Gastroesophageal sphincter (tissue), 3 donors: ENCODE results near the gene RASSF1.

Experiments
- CTCF ChIP-seq, 4 experiments: fragments of 200-600 bp in 2 of 4; fragments of 450-650 bp in 2 of 4; sonication (generic) in 1 of 4; IDR thresholded peaks; one replicate each; pipeline ENCODE4 v1.5.1; 2017 to 2019; ENCODE audit warnings: antibody characterized with exemption in 4 of 4, mild to moderate bottlenecking in 2 of 4, moderate library complexity in 2 of 4
- EP300 ChIP-seq: sonication (generic); formaldehyde crosslinking; IDR thresholded peaks from one replicate; pipeline ENCODE4 v1.6.1; 2017; ENCODE audit warnings: antibody characterized with exemption, mild to moderate bottlenecking
- POLR2A ChIP-seq, 2 donors: fragments of 450-650 bp; IDR thresholded peaks; one replicate each; pipeline ENCODE4 v1.6.1; 2017; ENCODE audit warnings: antibody characterized with exemption in 2 of 2, mild to moderate bottlenecking in 2 of 2, moderate library complexity in 1 of 2
- POLR2AphosphoS5 ChIP-seq: sonication (generic); formaldehyde crosslinking; IDR thresholded peaks from one replicate; pipeline ENCODE4 v1.6.1; 2017; ENCODE audit warnings: antibody characterized with exemption

GRCh38 chr3:50337175-50337861 is 3.3 kb downstream of the RASSF1 start:
- no peak for TF ChIP-seq CTCF (IDR thresholded peaks at IDR 0.05)
- peak; percentile 66 to 73 for TF ChIP-seq POLR2A (IDR thresholded peaks at IDR 0.05)
- peak; percentile 93 for TF ChIP-seq POLR2AphosphoS5
- TF ChIP-seq EP300: no peak
